GM18951 (cell line): ENCODE measurements around the gene CCL11.

Source experiments
- POLR2A ChIP-seq: IDR thresholded peaks from 4 replicates; pipeline ENCODE4 v1.6.1; 2011; ENCODE audit warnings: mild to moderate bottlenecking; ENCODE audit not compliant: insufficient read length, insufficient read depth; ENCODE audit errors: extremely low read depth
- in situ Hi-C: fragments of 300-500 bp; cut with MboI; formaldehyde crosslinking; loops from one replicate; pipeline ENCODE4 v1.12.0; 2022; ENCODE audit warnings: low sequenced_read_pairs, mixed read lengths, inconsistent platforms; ENCODE audit not compliant: unreplicated experiment

The CCL11 gene

GRCh38 chr17:34285286-34285792 lies at the start of gene CCL11:
Gene CCL11, plus strand, starts transcription at chr17:34285742. Its CDS starts 67 bp downstream, at chr17:34285809.
- in situ Hi-C loops = no loop called here
- TF ChIP-seq POLR2A = no peak

GRCh38 chr17:34236281-34236892 lies 49.2 kb upstream of the CCL11 start:
- no peak for TF ChIP-seq POLR2A

GRCh38 chr17:34237458-34237857 lies 48.1 kb upstream of the CCL11 start:
- TF ChIP-seq POLR2A = no peak
- in situ Hi-C loops = no loop called here

More at GRCh38 chr17:34236281-34236892, 49.2 kb upstream of the CCL11 start:
- in situ Hi-C loops = no loop called here

- in situ Hi-C loops = no loop called here
- TF ChIP-seq POLR2A = no peak
Observed at GRCh38 chr17:34241062-34241461, 44.5 kb upstream of the CCL11 start.

GRCh38 chr17:34242587-34243363 lies 42.8 kb upstream of the CCL11 start:
- TF ChIP-seq POLR2A = no peak
- in situ Hi-C loops = no loop called here

- in situ Hi-C loops = no loop called here
- no peak for TF ChIP-seq POLR2A
Observed at GRCh38 chr17:34243364-34244320, 41.9 kb upstream of the CCL11 start.

GRCh38 chr17:34245351-34245905 lies 40.1 kb upstream of the CCL11 start:
- in situ Hi-C loops = no loop called here
- no peak for TF ChIP-seq POLR2A

- no peak for TF ChIP-seq POLR2A
- in situ Hi-C loops = no loop called here
Observed at GRCh38 chr17:34246446-34246845, 39.1 kb upstream of the CCL11 start.

- TF ChIP-seq POLR2A = no peak
- in situ Hi-C loops = no loop called here
Observed at GRCh38 chr17:34246881-34247280, 38.7 kb upstream of the CCL11 start.

- TF ChIP-seq POLR2A = no peak
- in situ Hi-C loops = no loop called here
Observed at GRCh38 chr17:34248511-34249024, 37.0 kb upstream of the CCL11 start.

- TF ChIP-seq POLR2A = no peak
Observed at GRCh38 chr17:34249061-34249460, 36.5 kb upstream of the CCL11 start.

GRCh38 chr17:34249478-34249877 lies 36.1 kb upstream of the CCL11 start:
- in situ Hi-C loops = no loop called here
- no peak for TF ChIP-seq POLR2A

More at GRCh38 chr17:34249061-34249460, 36.5 kb upstream of the CCL11 start:
- in situ Hi-C loops = no loop called here
